Central memory CD8-positive, alpha-beta T cell (primary cell): ENCODE data around the gene SLC22A2.
"Not testable (repeated sequence)": the region's sequence is repeated elsewhere in the genome, so short reads cannot be mapped to it uniquely, and the experiment has no call there.

Source experiments
- ATAC-seq: fragments of 150-1000 bp; cut with Tn5 transposase; replicated peaks from 2 replicates; pipeline ENCODE4 v1.10.0; 2022; ENCODE audit warnings: mild to moderate bottlenecking, moderate FRiP score, moderate number of reproducible peaks; ENCODE audit not compliant: poor library complexity, severe bottlenecking; ENCODE audit errors: extremely low read depth
- DNase-seq, 2 donors: peaks; one replicate each; pipeline ENCODE4 v3.0.0; 2021; ENCODE audit warnings: low spot score in 2 of 2
- H3K27ac Mint-ChIP-seq: one replicate; pipeline ENCODE4 v1.8.0; 2022; ENCODE audit warnings: low read depth, mild to moderate bottlenecking, moderate library complexity, mixed read lengths
- H3K27me3 Mint-ChIP-seq: one replicate; pipeline ENCODE4 v1.8.0; 2022; ENCODE audit warnings: mixed read lengths
- H3K36me3 Mint-ChIP-seq: one replicate; pipeline ENCODE4 v1.8.0; 2022; ENCODE audit warnings: mild to moderate bottlenecking, moderate library complexity, mixed read lengths; ENCODE audit not compliant: insufficient read depth
- H3K4me1 Mint-ChIP-seq: one replicate; pipeline ENCODE4 v1.8.0; 2022; ENCODE audit warnings: mixed read lengths
- H3K4me3 Mint-ChIP-seq: one replicate; pipeline ENCODE4 v1.8.0; 2022; ENCODE audit warnings: mild to moderate bottlenecking, moderate library complexity, mixed read lengths
- H3K9me3 Mint-ChIP-seq: one replicate; pipeline ENCODE4 v1.8.0; 2022; ENCODE audit warnings: mixed read lengths

SLC22A2 gene

DNA sequence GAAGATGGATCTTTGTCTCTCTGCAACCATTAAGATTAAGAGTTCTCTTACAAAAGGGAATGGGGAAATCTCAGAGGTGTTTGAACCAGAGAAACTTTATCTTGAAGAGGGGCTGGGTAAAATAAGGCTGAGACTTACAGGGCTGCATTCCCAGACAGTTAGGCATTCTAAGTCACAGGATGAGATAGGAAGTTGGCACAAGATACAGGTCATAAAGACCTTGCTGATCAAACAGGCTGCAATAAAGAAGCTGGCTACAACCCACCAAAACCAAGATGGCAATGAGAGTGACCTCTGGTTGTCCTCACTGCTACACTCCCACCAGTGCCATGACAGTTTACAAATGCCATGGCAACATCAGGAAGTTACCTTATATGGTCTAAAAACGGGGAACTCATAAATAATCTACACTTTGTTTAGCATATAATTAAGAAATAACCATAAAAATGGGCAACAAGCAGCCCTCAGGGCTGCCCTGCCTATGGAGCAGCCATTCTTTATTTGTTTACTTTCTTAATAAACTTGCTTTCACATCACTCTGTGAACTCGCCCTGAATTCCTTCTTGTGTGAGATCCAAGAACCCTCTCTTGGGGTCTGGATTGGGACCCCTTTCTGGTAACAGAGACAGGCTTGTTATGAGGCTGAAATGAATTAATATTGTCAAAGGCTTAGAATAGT is 20.9 kb downstream of the SLC22A2 start:
- peaks cover 11% of the 10 kb centered on the region for H3K27me3 Mint-ChIP-seq
- not testable (repeated sequence) for H3K4me3 Mint-ChIP-seq, H3K9me3 Mint-ChIP-seq, ATAC-seq, H3K36me3 Mint-ChIP-seq, DNase-seq, H3K27ac Mint-ChIP-seq, H3K4me1 Mint-ChIP-seq

DNA sequence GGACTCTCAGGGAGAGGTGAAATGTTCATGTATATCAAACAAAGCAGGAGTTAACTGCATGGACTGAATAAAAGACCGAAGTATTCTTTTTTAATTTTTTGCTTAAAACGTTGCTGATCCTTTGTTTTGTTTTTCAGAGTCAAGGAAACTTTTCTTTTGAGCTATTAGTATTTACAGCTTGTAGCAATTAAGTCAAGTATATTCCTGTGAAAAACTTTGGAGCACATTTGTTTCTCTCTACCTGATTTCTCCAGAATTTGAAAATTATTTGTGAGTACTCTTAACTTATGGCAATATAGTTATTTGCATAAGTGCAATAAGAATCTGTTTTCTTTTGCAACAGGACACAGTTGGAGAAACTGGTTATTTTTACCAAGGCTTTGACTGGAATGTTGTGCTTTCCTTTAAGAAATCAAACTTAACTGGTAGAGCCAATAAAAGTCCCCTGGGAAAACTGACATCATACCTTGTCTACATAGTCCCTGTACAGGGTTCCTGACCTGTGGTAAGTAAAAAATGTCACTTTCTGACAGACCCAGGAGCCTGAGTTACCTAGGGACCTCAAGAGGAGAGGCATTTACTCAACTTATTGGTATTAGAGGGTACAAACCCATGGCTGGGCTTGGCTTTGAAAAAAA is 22.3 kb downstream of the SLC22A2 start:
- not testable (repeated sequence) for ATAC-seq, H3K9me3 Mint-ChIP-seq, H3K36me3 Mint-ChIP-seq, H3K4me1 Mint-ChIP-seq, H3K4me3 Mint-ChIP-seq, H3K27ac Mint-ChIP-seq, DNase-seq
- peaks cover 11% of the 10 kb centered on the region for H3K27me3 Mint-ChIP-seq

DNA sequence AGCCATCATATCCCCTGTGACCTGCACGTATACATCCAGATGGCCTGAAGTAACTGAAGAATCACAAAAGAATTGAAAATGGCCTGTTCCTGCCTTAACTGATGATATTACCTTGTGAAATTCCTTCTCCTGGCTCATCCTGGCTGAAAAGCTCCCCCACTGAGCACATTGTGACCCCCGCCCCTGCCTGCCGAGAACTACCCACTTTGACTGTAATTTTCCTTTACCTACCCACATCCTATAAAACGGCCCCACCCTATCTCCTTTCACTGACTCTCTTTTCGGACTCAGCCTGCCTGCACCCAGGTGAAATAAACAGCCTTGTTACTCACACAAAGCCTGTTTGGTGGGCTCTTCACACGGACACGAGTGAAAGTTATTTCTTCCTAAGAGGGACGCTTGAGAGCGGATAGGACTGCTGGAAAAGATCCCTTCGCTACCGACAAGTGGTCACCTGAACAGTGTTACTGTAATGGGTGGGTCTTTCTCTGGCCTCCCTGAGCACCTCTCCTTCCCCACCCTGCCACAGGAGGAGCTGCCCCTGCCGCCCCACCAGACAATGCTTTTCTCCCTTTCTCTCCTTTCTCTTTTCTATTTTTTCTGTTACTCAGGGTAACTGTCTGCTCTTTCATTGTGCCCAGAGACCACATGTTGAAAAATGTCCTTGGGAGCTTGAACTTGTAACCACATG is 24.5 kb downstream of the SLC22A2 start:
- not testable (repeated sequence) for H3K4me3 Mint-ChIP-seq, H3K27ac Mint-ChIP-seq, H3K27me3 Mint-ChIP-seq, H3K36me3 Mint-ChIP-seq, ATAC-seq, H3K9me3 Mint-ChIP-seq, H3K4me1 Mint-ChIP-seq, DNase-seq

DNA sequence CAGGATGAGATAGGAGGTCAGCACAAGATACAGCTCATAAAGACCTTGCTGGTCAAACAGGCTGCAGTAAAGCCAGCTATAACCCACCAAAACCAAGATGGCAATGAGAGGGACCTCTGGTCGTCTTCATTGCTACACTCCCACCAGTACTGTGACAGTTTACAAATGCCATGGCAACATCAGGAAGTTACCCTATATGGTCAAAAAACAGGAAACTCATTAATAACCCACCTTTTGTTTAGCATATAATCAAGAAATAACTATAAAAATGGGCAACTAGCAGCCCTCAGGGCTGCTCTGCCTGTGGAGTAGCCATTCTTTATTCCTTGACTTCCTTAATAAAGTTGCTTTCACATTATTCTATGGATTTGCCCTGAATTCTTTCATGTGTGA is 30.9 kb downstream of the SLC22A2 start:
- H3K36me3 Mint-ChIP-seq, result no peaks in the 10 kb centered on the region
- H3K27me3 Mint-ChIP-seq, result no peaks in the 10 kb centered on the region
- no peaks in the 10 kb centered on the region for H3K4me1 Mint-ChIP-seq
- H3K4me3 Mint-ChIP-seq, result no peak overlapping the region
- ATAC-seq (no peak), DNase-seq (no peak)
- H3K9me3 Mint-ChIP-seq, result no peaks in the 10 kb centered on the region
- no peak overlapping the region for H3K27ac Mint-ChIP-seq

DNA sequence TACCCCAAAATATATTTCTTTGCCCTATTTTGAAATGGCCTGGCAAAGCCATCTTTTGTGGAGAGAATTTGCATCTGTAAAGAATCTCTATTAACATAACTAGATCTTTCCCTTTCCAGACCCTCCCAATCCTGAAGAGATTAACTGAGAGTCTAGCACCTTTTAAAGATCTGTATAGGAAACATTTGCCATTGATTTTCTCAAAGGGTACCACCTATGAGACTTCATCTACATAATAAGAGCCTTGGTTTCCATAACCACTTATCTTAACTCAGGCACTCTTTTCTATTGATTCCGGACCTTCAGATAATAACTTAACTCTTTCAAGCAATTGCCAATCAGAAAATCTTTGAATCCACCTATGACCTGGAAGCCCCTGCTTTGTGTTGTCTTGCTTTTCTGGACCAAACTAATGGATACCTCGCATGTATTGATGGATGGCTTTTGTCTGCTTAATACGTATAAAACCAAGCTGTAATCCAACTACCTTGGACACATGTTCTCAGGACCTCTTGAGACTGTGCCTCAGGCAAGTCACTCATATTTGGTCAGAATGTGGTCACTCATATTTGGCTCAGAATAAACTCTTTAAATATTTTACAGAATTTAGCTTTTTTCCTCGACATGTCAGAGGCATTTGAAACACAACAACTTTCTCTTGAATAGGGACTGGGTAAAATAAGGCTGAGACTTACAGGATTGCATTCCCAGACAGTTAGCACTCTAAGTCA is 31.4 kb downstream of the SLC22A2 start:
- Mint-ChIP-seq H3K9me3 (no peaks in the 10 kb centered on the region), H3K4me3 (no peak overlapping the region), H3K4me1 (no peaks in the 10 kb centered on the region), H3K36me3 (no peaks in the 10 kb centered on the region), H3K27me3 (no peaks in the 10 kb centered on the region), H3K27ac (no peak overlapping the region)
- ATAC-seq, result no peak
- no peak for DNase-seq

DNA sequence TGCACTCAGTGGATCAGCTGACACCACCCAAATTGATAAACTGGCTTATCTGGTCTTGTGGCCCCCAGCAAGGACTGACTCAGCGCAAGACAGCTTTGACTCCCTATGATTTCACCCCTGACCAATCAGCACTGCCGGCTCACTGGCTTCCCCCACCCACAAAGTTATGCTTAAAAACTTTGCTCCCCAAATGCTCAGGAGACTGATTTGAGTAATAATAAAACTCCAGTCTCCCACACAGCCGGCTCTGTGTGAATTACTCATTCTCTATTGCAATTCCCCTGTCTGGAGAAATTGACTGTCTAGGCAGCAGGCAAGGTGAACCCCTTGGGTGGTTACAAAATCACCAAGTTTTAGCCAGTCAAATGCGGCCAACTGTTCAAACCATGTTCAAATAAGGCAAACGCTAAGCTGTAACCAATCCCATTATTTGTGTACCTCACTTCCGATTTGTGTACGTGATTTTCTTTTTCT is 32.5 kb downstream of the SLC22A2 start:
- no peaks in the 10 kb centered on the region for H3K36me3 Mint-ChIP-seq
- no peak overlapping the region for H3K4me3 Mint-ChIP-seq
- no peaks in the 10 kb centered on the region for H3K9me3 Mint-ChIP-seq
- H3K4me1 Mint-ChIP-seq, result no peaks in the 10 kb centered on the region
- no peak for ATAC-seq
- no peaks in the 10 kb centered on the region for H3K27me3 Mint-ChIP-seq
- H3K27ac Mint-ChIP-seq, result no peak overlapping the region
- no peak for DNase-seq

DNA sequence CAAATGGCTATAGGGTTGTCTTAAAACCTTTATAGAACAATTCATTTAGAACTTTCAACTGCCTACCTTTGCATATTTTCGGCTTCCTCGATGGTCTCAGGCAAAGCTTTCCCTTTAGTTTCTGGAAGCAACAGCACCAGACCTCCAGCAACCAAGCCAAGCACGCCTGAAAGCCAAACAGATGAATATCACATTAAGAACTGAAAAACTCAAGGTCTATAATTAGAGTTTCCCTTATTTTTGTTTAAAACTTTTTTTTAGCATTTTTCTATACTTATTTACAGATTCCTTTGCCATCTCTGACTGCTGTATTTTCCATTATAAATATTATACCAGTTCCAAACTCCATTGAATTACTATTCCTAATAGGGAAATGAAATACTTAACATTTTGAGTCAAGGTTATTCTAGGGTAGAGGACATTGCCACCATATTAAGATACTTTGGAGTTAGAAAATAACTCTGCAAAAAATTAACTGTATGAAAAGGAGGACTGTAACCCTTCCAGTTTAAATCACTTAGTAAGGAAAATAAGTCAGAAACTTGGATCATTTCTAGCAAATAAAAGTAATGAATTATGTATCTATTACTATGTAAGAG is 33.9 kb downstream of the SLC22A2 start:
- no peaks in the 10 kb centered on the region for H3K27me3 Mint-ChIP-seq
- no peak overlapping the region for H3K4me3 Mint-ChIP-seq
- no peak overlapping the region for H3K27ac Mint-ChIP-seq
- no peaks in the 10 kb centered on the region for H3K9me3 Mint-ChIP-seq
- ATAC-seq (no peak), DNase-seq (no peak)
- H3K4me1 Mint-ChIP-seq, result no peaks in the 10 kb centered on the region
- H3K36me3 Mint-ChIP-seq, result no peaks in the 10 kb centered on the region

DNA sequence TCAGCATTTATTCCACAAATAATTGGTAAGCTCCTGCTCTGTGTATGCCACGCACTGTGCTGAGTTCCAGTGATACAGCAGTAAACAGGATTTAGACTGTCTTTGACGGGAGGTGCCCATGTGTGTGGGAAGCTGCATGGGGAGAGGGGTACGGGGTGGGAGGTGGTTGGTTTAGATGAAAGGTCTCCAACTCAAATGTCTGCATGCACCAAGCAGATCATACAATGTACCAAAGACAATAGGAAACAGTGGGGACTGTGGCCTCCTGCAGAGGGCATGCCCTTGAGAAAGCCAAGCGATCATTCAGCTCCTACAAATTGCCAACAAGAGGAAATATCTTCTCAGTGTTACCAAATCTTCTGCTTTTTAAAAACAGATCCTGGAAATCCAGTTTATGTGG is 36.1 kb downstream of the SLC22A2 start:
- peaks cover 11% of the 10 kb centered on the region for H3K27me3 Mint-ChIP-seq
- ATAC-seq (no peak), DNase-seq (no peak)
- no peaks in the 10 kb centered on the region for H3K36me3 Mint-ChIP-seq
- no peaks in the 10 kb centered on the region for H3K9me3 Mint-ChIP-seq
- H3K27ac Mint-ChIP-seq, result no peak overlapping the region
- H3K4me1 Mint-ChIP-seq, result no peaks in the 10 kb centered on the region
- no peak overlapping the region for H3K4me3 Mint-ChIP-seq

DNA sequence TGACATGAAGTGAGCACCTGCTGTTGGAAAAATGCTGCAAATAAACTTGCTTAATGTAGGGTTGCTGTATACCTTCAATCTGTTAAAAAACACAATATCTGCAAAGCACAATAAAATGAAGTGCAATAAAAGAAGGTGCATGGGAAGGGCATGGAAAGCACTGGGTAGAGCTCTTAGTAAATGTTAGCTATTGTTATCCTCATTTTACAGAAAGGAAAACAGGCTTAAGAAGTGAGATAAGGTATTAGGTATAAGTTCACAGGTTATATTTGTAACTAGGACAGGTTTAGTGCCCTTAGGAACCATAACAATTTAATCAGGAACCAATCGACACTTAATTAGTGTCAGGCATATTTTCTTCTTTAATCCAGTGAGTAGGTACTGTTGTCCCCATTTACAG is 36.7 kb downstream of the SLC22A2 start:
- Mint-ChIP-seq H3K27ac (no peak overlapping the region), H3K9me3 (no peaks in the 10 kb centered on the region), H3K4me1 (no peaks in the 10 kb centered on the region), H3K27me3 (peaks cover 15% of the 10 kb centered on the region), H3K4me3 (no peak overlapping the region), H3K36me3 (no peaks in the 10 kb centered on the region)
- DNase-seq (no peak), ATAC-seq (no peak)

DNA sequence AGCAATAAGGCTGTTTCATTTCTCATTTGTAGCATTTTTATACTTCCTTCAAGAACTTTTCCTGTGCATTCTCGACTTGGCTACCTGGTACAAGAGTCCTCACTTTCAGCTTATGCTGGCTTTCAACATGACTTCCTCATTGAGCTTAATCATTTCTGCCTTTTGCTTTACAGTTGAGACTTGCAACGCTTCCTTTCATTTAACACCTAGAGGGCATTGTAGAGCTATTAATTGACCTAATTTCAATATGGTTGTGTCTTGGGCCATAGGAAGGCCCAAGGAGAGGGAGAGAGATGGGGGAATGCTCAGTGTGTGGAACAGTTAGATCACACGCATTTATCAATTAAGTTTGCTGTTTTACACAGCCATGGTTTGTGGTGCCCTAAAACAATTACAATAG is 37.2 kb downstream of the SLC22A2 start:
- Mint-ChIP-seq H3K4me3 (no peak overlapping the region), H3K9me3 (no peaks in the 10 kb centered on the region), H3K27ac (no peak overlapping the region), H3K4me1 (no peaks in the 10 kb centered on the region), H3K36me3 (no peaks in the 10 kb centered on the region), H3K27me3 (peaks cover 19% of the 10 kb centered on the region)
- no peak for DNase-seq
- no peak for ATAC-seq

DNA sequence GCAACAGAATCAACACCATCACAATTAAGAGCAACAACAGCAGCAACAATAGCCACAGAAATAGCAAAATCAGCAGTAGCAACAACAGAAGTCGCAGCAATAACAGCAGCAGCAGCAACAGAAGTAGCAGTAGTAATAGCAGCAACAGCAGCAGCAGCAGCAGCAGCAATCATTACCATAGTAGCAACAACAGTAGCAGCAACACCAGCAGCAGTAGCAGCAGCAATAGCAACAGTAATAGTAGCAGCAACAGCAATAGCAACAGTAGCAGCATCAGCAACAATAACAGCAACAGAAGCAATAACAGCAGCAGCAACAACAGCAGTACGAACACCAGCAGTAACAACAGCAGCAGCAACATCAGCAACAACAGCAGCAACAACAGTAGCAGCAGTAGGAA is 39.8 kb downstream of the SLC22A2 start:
- DNase-seq (no peak), ATAC-seq (no peak)
- no peaks in the 10 kb centered on the region for H3K4me1 Mint-ChIP-seq
- no peaks in the 10 kb centered on the region for H3K36me3 Mint-ChIP-seq
- H3K4me3 Mint-ChIP-seq, result no peak overlapping the region
- peaks cover 41% of the 10 kb centered on the region for H3K27me3 Mint-ChIP-seq
- no peaks in the 10 kb centered on the region for H3K9me3 Mint-ChIP-seq
- no peak overlapping the region for H3K27ac Mint-ChIP-seq

DNA sequence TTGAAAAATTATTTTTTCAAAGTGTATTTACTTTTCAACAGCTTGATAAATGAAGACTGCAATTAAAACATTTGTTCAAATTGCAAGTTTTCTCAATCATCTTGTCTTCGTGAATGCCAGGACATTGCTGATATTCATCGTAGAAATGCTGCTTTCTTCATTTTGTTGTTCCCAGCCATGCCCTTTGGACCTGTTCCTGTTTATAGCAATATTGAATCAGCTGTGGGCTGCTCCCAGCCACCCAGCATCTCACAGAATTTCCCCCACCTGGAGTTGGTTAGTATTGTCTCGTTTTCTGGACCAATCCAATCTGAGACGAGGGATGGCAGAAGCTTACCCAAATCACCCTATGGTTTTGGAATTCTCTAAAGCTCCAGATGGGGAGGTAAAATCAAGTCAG is 40.8 kb downstream of the SLC22A2 start:
- Mint-ChIP-seq H3K4me3 (no peak overlapping the region), H3K9me3 (no peaks in the 10 kb centered on the region), H3K27me3 (peaks cover 51% of the 10 kb centered on the region), H3K27ac (no peak overlapping the region), H3K36me3 (no peaks in the 10 kb centered on the region), H3K4me1 (no peaks in the 10 kb centered on the region)
- ATAC-seq (no peak), DNase-seq (no peak)
